Measurements from ENCODE around the gene UVRAG.

UVRAG gene

DNA sequence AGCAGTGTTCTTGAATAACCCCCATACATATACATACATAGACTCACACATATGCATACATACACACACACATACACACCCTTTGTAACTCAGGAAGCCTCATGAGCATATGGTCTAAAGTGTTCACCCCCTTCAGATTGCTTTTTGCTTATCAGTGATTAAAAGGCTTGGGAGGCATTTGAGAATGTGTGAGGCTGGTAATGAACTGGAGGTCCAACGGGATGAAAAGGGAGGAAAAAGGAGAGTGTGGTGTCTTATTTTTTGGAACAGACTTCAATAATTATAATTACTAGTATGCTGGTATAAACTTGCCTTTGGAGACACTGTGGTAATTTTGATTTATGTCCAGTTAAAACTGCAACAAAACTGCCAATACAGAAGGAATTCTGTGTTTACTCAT is 124.5 kb downstream of the UVRAG start:
- no peak overlapping the region for H3K4me3 ChIP-seq (replicated peaks; ENCODE audit: insufficient read depth, low read length)
- H3K27ac ChIP-seq (replicated peaks): no peak overlapping the region
- DNase-seq (ENCODE audit: low read depth in 1 of 2, low spot score in 1 of 2): no peak
- no peak for TF ChIP-seq POLR2AphosphoS5 (IDR thresholded peaks at IDR 0.05; ENCODE audit: low read depth)
- TF ChIP-seq CTCF (IDR thresholded peaks at IDR 0.05; ENCODE audit: insufficient read depth, low read length): no peak
- TF ChIP-seq REST (IDR thresholded peaks at IDR 0.05; ENCODE audit: insufficient replicate concordance, low read depth): no peak
- TF ChIP-seq SPI1 (IDR thresholded peaks at IDR 0.05; ENCODE audit: borderline replicate concordance, low read depth): no peak
- TF ChIP-seq GABPA (IDR thresholded peaks at IDR 0.05; ENCODE audit: low read depth): no peak
- no peaks in the 10 kb centered on the region for H3K27me3 ChIP-seq (ENCODE audit: insufficient read depth, poor library complexity, severe bottlenecking)

- TF ChIP-seq SPI1 (IDR thresholded peaks at IDR 0.05; ENCODE audit: borderline replicate concordance, low read depth) (no peak), REST (IDR thresholded peaks at IDR 0.05; ENCODE audit: insufficient replicate concordance, low read depth) (no peak), CTCF (IDR thresholded peaks at IDR 0.05; ENCODE audit: insufficient read depth, low read length) (no peak), GABPA (IDR thresholded peaks at IDR 0.05; ENCODE audit: low read depth) (no peak)
- Histone ChIP-seq H3K27ac (replicated peaks) (no peak overlapping the region), H3K27me3 (ENCODE audit: insufficient read depth, poor library complexity, severe bottlenecking) (no peaks in the 10 kb centered on the region), H3K4me3 (replicated peaks; ENCODE audit: insufficient read depth, low read length) (no peak overlapping the region)
- DNase-seq (ENCODE audit: low read depth in 1 of 2, low spot score in 1 of 2): no peak
These were observed 125.0 kb downstream of the UVRAG start for GRCh38 chr11:75939992-75940391.

GRCh38 chr11:75940911-75941310 is 125.9 kb downstream of the UVRAG start:
- no peak for DNase-seq (ENCODE audit: low read depth in 1 of 2, low spot score in 1 of 2)
- TF ChIP-seq POLR2AphosphoS5 (IDR thresholded peaks at IDR 0.05; ENCODE audit: low read depth): no peak
- no peak for TF ChIP-seq SPI1 (IDR thresholded peaks at IDR 0.05; ENCODE audit: borderline replicate concordance, low read depth)
- TF ChIP-seq GABPA (IDR thresholded peaks at IDR 0.05; ENCODE audit: low read depth): no peak
- TF ChIP-seq CTCF (IDR thresholded peaks at IDR 0.05; ENCODE audit: insufficient read depth, low read length): no peak
- no peak for TF ChIP-seq REST (IDR thresholded peaks at IDR 0.05; ENCODE audit: insufficient replicate concordance, low read depth)
- no peaks in the 10 kb centered on the region for H3K27me3 ChIP-seq (ENCODE audit: insufficient read depth, poor library complexity, severe bottlenecking)
- H3K4me3 ChIP-seq (replicated peaks; ENCODE audit: insufficient read depth, low read length): no peak overlapping the region
- no peak overlapping the region for H3K27ac ChIP-seq (replicated peaks)

All from HL-60 (cell line).